Activated T-helper 1 cell treated with anti-CD3 and anti-CD28 coated beads, Interleukin-2, amount 50 U/mL, for 16 hours (primary cell): ENCODE data around the gene PLEKHM2.
"Not testable (repeated sequence)": the region's sequence is repeated elsewhere in the genome, so short reads cannot be mapped to it uniquely, and the experiment has no call there.

Experiments used
- DNase-seq, 2 donors: peaks; one replicate each; pipeline ENCODE4 v3.0.0-alpha.2; 2020; ENCODE audit warnings: low read depth in 1 of 2, low spot score in 1 of 2

The PLEKHM2 gene

GRCh38 chr1:15684042-15684461 is at the start of gene PLEKHM2:
Gene PLEKHM2, plus strand, starts transcription at chr1:15684320. Its CDS starts 239 bp downstream, at chr1:15684559.
- peak in 1 of 2 donors; percentile 39 for DNase-seq

- no peak for DNase-seq
Observed at GRCh38 chr1:15636436-15636835, 47.7 kb upstream of the PLEKHM2 start.

GRCh38 chr1:15637826-15638225 is 46.3 kb upstream of the PLEKHM2 start:
- no peak for DNase-seq

- DNase-seq: no peak
Observed at GRCh38 chr1:15639262-15639661, 44.9 kb upstream of the PLEKHM2 start.

GRCh38 chr1:15639931-15640330 is 44.2 kb upstream of the PLEKHM2 start:
- DNase-seq: no peak

GRCh38 chr1:15640667-15641066 is 43.5 kb upstream of the PLEKHM2 start:
- DNase-seq: no peak

GRCh38 chr1:15649937-15650336 is 34.2 kb upstream of the PLEKHM2 start:
- DNase-seq: no peak

GRCh38 chr1:15650433-15650832 is 33.7 kb upstream of the PLEKHM2 start:
- DNase-seq: no peak

- DNase-seq: not testable (repeated sequence)
Observed at GRCh38 chr1:15652130-15652529, 32.0 kb upstream of the PLEKHM2 start.

GRCh38 chr1:15654091-15654690 is 29.9 kb upstream of the PLEKHM2 start:
- DNase-seq: no peak

GRCh38 chr1:15656464-15656863 is 27.7 kb upstream of the PLEKHM2 start:
- DNase-seq: no peak

- no peak for DNase-seq
Observed at GRCh38 chr1:15657021-15657420, 27.1 kb upstream of the PLEKHM2 start.

- DNase-seq: no peak
Observed at GRCh38 chr1:15660151-15660550, 24.0 kb upstream of the PLEKHM2 start.

GRCh38 chr1:15662477-15662876 is 21.6 kb upstream of the PLEKHM2 start:
- no peak for DNase-seq

GRCh38 chr1:15663925-15664324 is 20.2 kb upstream of the PLEKHM2 start:
- DNase-seq: no peak

GRCh38 chr1:15667362-15667761 is 16.8 kb upstream of the PLEKHM2 start:
- DNase-seq: no peak

- DNase-seq: no peak
Observed at GRCh38 chr1:15668089-15668754, 15.9 kb upstream of the PLEKHM2 start.

- DNase-seq: no peak
Observed at GRCh38 chr1:15669074-15669473, 15.0 kb upstream of the PLEKHM2 start.

GRCh38 chr1:15669864-15670263 is 14.3 kb upstream of the PLEKHM2 start:
- no peak for DNase-seq

GRCh38 chr1:15671430-15671829 is 12.7 kb upstream of the PLEKHM2 start:
- DNase-seq: no peak

GRCh38 chr1:15674386-15675159 is 9.5 kb upstream of the PLEKHM2 start:
- no peak for DNase-seq

GRCh38 chr1:15676010-15676409 is 8.1 kb upstream of the PLEKHM2 start:
- no peak for DNase-seq
